GM19324 (cell line): ENCODE measurements around the gene ZFPM1.
"Not testable (repeated sequence)": the region's sequence is repeated elsewhere in the genome, so short reads cannot be mapped to it uniquely, and the experiment has no call there.

ENCODE experiments used
- ATAC-seq: cut with Tn5 transposase; IDR thresholded peaks from one replicate; pipeline ENCODE4 v1.9.1; 2021; ENCODE audit warnings: mild to moderate bottlenecking, moderate library complexity; ENCODE audit not compliant: unreplicated experiment, low FRiP score

ZFPM1 gene

GRCh38 chr16:88453217-88453531 lies at the start of gene ZFPM1:
Gene ZFPM1 (plus strand): TSS chr16:88453280. CDS start chr16:88453639, 359 bp downstream.
- no peak for ATAC-seq

- ATAC-seq: no peak
Measured at GRCh38 chr16:88403794-88404581, 49.1 kb upstream of the ZFPM1 start.

- no peak for ATAC-seq
Measured at GRCh38 chr16:88404769-88405168, 48.3 kb upstream of the ZFPM1 start.

GRCh38 chr16:88405216-88406060 lies 47.6 kb upstream of the ZFPM1 start:
- no peak for ATAC-seq

- no peak for ATAC-seq
Measured at GRCh38 chr16:88406096-88407041, 46.7 kb upstream of the ZFPM1 start.

GRCh38 chr16:88407042-88407420 lies 46.0 kb upstream of the ZFPM1 start:
- no peak for ATAC-seq

GRCh38 chr16:88407807-88408206 lies 45.3 kb upstream of the ZFPM1 start:
- no peak for ATAC-seq

- no peak for ATAC-seq
Measured at GRCh38 chr16:88408561-88409142, 44.4 kb upstream of the ZFPM1 start.

GRCh38 chr16:88409296-88410065 lies 43.6 kb upstream of the ZFPM1 start:
- ATAC-seq: no peak

- not testable (repeated sequence) for ATAC-seq
Measured at GRCh38 chr16:88410297-88410968, 42.6 kb upstream of the ZFPM1 start.

GRCh38 chr16:88411951-88412576 lies 41.0 kb upstream of the ZFPM1 start:
- ATAC-seq: no peak

- ATAC-seq: no peak
Measured at GRCh38 chr16:88412766-88413165, 40.3 kb upstream of the ZFPM1 start.

GRCh38 chr16:88413231-88413630 lies 39.8 kb upstream of the ZFPM1 start:
- no peak for ATAC-seq

- ATAC-seq: no peak
Measured at GRCh38 chr16:88413631-88414030, 39.4 kb upstream of the ZFPM1 start.

- ATAC-seq: no peak
Measured at GRCh38 chr16:88414521-88415380, 38.3 kb upstream of the ZFPM1 start.

- ATAC-seq: no peak
Measured at GRCh38 chr16:88415381-88415705, 37.7 kb upstream of the ZFPM1 start.

- ATAC-seq: no peak
Measured at GRCh38 chr16:88415713-88416323, 37.3 kb upstream of the ZFPM1 start.
